HepG2 (cell line): ENCODE data around the gene NUB1. TPM values are rescaled to one million over a fixed set of nuclear protein-coding genes. Genes with fewer than 3 reads are reported as not detected.

Experiments
- E2F1 ChIP-seq: sonication (generic); formaldehyde crosslinking; IDR thresholded peaks from 2 replicates; pipeline ENCODE4 v1.5.0; 2020; ENCODE audit warnings: missing genetic modification reagents
- GMEB2 ChIP-seq: IDR thresholded peaks from 2 replicates; pipeline ENCODE4 v1.6.1; 2016; ENCODE audit warnings: missing biosample characterization, missing genetic modification reagents, low read depth
- HMG20A ChIP-seq: IDR thresholded peaks from 2 replicates; pipeline ENCODE4 v1.6.1; 2016; ENCODE audit warnings: borderline replicate concordance
- HOXA7 ChIP-seq: sonication (generic); formaldehyde crosslinking; IDR thresholded peaks from 2 replicates; pipeline ENCODE4 v1.8.1; 2022; ENCODE audit warnings: mild to moderate bottlenecking, missing genetic modification reagents, moderate library complexity
- MBNL3 ChIP-seq: fragments of 250-450 bp; sonication (Bioruptor Pico); conservative IDR thresholded peaks from 2 replicates; pipeline ENCODE4 v1.8.0; 2022; ENCODE audit warnings: mild to moderate bottlenecking, inconsistent platforms
- MED1 ChIP-seq: sonication (generic); formaldehyde crosslinking; IDR thresholded peaks from 2 replicates; pipeline ENCODE4 v1.4.0; 2020; ENCODE audit warnings: missing genetic modification reagents
- MIER2 ChIP-seq: IDR thresholded peaks from 2 replicates; pipeline ENCODE4 v1.6.1; 2016; ENCODE audit warnings: missing biosample characterization, missing genetic modification reagents
- MXD4 ChIP-seq: IDR thresholded peaks from 2 replicates; pipeline ENCODE4 v1.6.1; 2016; ENCODE audit warnings: mild to moderate bottlenecking, missing biosample characterization, missing genetic modification reagents
- MXI1 ChIP-seq: IDR thresholded peaks from 3 replicates; pipeline ENCODE4 v1.6.1; 2012; ENCODE audit warnings: low read depth, low read length, inconsistent platforms, borderline replicate concordance
- MYC ChIP-seq: sonication (generic); formaldehyde crosslinking; IDR thresholded peaks from 2 replicates; pipeline ENCODE4 v1.9.0; 2021; ENCODE audit warnings: missing genetic modification reagents, borderline replicate concordance
- MYPOP ChIP-seq: sonication (generic); formaldehyde crosslinking; IDR thresholded peaks from 2 replicates; pipeline ENCODE4 v1.8.1; 2023; ENCODE audit warnings: mild to moderate bottlenecking, moderate library complexity, missing genetic modification reagents
- NCOA5 ChIP-seq: sonication (generic); formaldehyde crosslinking; IDR thresholded peaks from 2 replicates; pipeline ENCODE4 v1.4.0; 2020; ENCODE audit warnings: missing genetic modification reagents
- NCOR1 ChIP-seq: fragments of 200-600 bp; sonication (generic); IDR thresholded peaks from 2 replicates; pipeline ENCODE4 v1.7.0; 2017; ENCODE audit warnings: antibody characterized with exemption, low read length, borderline replicate concordance
- NR2F2 ChIP-seq: IDR thresholded peaks from 2 replicates; pipeline ENCODE4 v1.6.1; 2012; ENCODE audit warnings: low read depth, inconsistent platforms, borderline replicate concordance
- RFX1 ChIP-seq: fragments of 450-650 bp; IDR thresholded peaks from 2 replicates; pipeline ENCODE4 v1.6.1; 2017
- SIX4 ChIP-seq: sonication (generic); formaldehyde crosslinking; IDR thresholded peaks from 2 replicates; pipeline ENCODE4 v1.4.0; 2020; ENCODE audit warnings: missing genetic modification reagents
- TBP ChIP-seq: sonication (generic); formaldehyde crosslinking; IDR thresholded peaks from 2 replicates; pipeline ENCODE4 v1.5.0; 2020; ENCODE audit warnings: missing genetic modification reagents
- TP53 ChIP-seq: sonication (generic); formaldehyde crosslinking; conservative IDR thresholded peaks from 2 replicates; pipeline ENCODE4 v1.4.0; 2020; ENCODE audit warnings: missing genetic modification reagents
- ZBED4 ChIP-seq: sonication (generic); formaldehyde crosslinking; IDR thresholded peaks from 2 replicates; pipeline ENCODE4 v1.4.0; 2020; ENCODE audit warnings: missing genetic modification reagents, borderline replicate concordance
- ZBTB20 ChIP-seq: sonication (generic); formaldehyde crosslinking; IDR thresholded peaks from 2 replicates; pipeline ENCODE4 v1.8.1; 2023; ENCODE audit warnings: missing genetic modification reagents, low read depth, mild to moderate bottlenecking, borderline replicate concordance
- ZSCAN20 ChIP-seq: sonication (generic); formaldehyde crosslinking; IDR thresholded peaks from 2 replicates; pipeline ENCODE4 v1.4.0; 2020; ENCODE audit warnings: missing genetic modification reagents, mild to moderate bottlenecking, borderline replicate concordance
- ZSCAN9 ChIP-seq: IDR thresholded peaks from 2 replicates; pipeline ENCODE4 v1.6.1; 2016; ENCODE audit warnings: borderline replicate concordance
- polyA plus RNA-seq, 8 experiments: library from polyadenylated mRNA; depleted of rRNA in 3 of 8; stranded (reverse) in 7 of 8; unstranded in 1 of 8; fragments of >200 nt; fragmentation: Illumina TruSeq in 4 of 8; extraction: Trizol in 4 of 8; gene quantifications; 2 replicates each; pipeline versions ENCODE4 v1.2.1 to v1.2.3, GENCODE V29; 2011 to 2016; ENCODE audit warnings: low read depth in 4 of 8, missing spikeins in 1 of 8, mixed read lengths in 1 of 8; ENCODE audit not compliant: insufficient read depth in 1 of 8
- total RNA-seq, 5 experiments: library from RNA; depleted of rRNA; stranded (reverse); fragments of >200 nt; fragmentation: Illumina TruSeq; extraction: Trizol; gene quantifications; 2 replicates each; pipeline ENCODE4 v1.2.3, GENCODE V29; 2016; ENCODE audit warnings: low read depth in 1 of 5
- TF ChIP-seq, protein P1 (sequence below): sonication (generic); formaldehyde crosslinking; IDR thresholded peaks from 2 replicates; pipeline ENCODE4 v1.4.0; 2020; ENCODE audit warnings: missing genetic modification reagents; ENCODE audit errors: not compliant biosample characterization

Gene NUB1
- total and polyA plus RNA-seq, 2 of the 13 experiments (the other 11 are each of a cell fraction or from before 2014, with no cell fraction given) = 27.1 to 37.0 TPM

DNA sequence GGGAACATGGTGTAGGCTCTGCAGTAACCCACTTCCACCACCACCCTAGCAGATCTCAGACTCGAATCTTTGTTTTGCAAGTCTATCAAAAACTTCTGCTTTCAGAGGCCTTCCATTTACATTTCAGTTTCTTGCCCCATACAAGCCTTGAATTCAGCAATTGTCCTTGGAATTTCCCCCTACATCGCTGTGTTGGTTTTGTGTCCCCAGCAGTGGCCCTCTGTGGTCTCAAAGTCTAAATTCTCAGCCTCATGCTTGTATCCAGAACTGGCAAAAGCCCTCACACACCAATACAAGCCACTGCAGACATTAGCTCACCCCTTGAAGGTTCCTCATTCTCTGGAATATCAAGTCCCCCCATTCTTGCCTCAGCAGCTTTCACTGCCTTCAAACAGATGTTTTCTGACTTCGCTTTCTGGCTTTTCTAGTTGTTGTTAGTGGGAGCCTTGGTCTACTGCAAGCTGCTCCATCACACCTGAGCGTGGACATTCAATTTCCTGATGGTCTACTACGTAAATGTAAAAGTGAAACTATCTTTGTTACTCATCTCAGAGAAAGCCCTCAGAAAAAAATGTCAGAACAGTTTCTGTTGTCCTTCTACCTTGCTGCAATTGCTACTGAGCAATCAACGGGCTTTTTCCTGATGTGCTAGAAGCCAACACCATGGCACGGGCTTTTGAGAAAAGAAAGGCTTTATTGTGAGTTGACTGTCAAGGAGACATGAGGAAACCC, 1.8 kb upstream of the NUB1 start (continued):
- TF ChIP-seq SIX4 = no peak
- no peak for TF ChIP-seq MBNL3 (CRISPR knock-in tag)
- no peak for TF ChIP-seq TBP (CRISPR knock-in tag)
- TF ChIP-seq ZBTB20 = no peak
- no peak for TF ChIP-seq RFX1
- no peak for TF ChIP-seq GMEB2 (CRISPR knock-in tag)
- TF ChIP-seq ZBED4 = no peak
- TF ChIP-seq MXD4 (CRISPR knock-in tag) = 0 out of 2 replicates have a peak, but pooled peaks have one; percentile 36
- no peak for TF ChIP-seq NR2F2
- TF ChIP-seq, protein P1, sequence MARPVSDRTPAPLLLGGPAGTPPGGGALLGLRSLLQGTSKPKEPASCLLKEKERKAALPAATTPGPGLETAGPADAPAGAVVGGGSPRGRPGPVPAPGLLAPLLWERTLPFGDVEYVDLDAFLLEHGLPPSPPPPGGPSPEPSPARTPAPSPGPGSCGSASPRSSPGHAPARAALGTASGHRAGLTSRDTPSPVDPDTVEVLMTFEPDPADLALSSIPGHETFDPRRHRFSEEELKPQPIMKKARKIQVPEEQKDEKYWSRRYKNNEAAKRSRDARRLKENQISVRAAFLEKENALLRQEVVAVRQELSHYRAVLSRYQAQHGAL (CRISPR knock-in tag) = no peak
- 0 out of 2 replicates have a peak, but pooled peaks have one; percentile 22 for TF ChIP-seq MED1 (CRISPR knock-in tag)
- TF ChIP-seq ZSCAN9 (CRISPR knock-in tag) = 0 out of 2 replicates have a peak, but pooled peaks have one; percentile 33
- TF ChIP-seq MIER2 = no peak
- no peak for TF ChIP-seq ZSCAN20 (CRISPR knock-in tag)
- TF ChIP-seq HMG20A (CRISPR knock-in tag) = no peak
- TF ChIP-seq MYPOP (CRISPR knock-in tag) = no peak
- TF ChIP-seq NCOA5 (CRISPR knock-in tag) = no peak
- TF ChIP-seq TP53 (CRISPR knock-in tag) = no peak
- TF ChIP-seq MXI1 = no peak
- no peak for TF ChIP-seq HOXA7 (CRISPR knock-in tag)
- TF ChIP-seq MYC (CRISPR knock-in tag) = no peak
- TF ChIP-seq E2F1 (CRISPR knock-in tag) = no peak
- TF ChIP-seq NCOR1 = peak; percentile 41; the same call in 1 of the 2 replicates
